WI38 (cell line): ENCODE measurements around the gene PEF1.

Experiments
- H3K4me3 ChIP-seq: 2 replicates; pipeline ENCODE4 v1.5.1; 2011; ENCODE audit warnings: low read depth, mild to moderate bottlenecking, control low read depth, low read length
- CTCF ChIP-seq: IDR thresholded peaks from 2 replicates; pipeline ENCODE4 v1.5.1; 2012; ENCODE audit warnings: low read depth, mild to moderate bottlenecking, control low read depth, low read length

Gene PEF1

GRCh38 chr1:31624309-31624708 lies 20.4 kb downstream of the PEF1 start:
- no peak for TF ChIP-seq CTCF
- no peak overlapping the region for H3K4me3 ChIP-seq

GRCh38 chr1:31623365-31623764 lies 21.3 kb downstream of the PEF1 start:
- H3K4me3 ChIP-seq, result no peak overlapping the region
- TF ChIP-seq CTCF, result no peak

GRCh38 chr1:31621847-31622730 lies 22.6 kb downstream of the PEF1 start:
- TF ChIP-seq CTCF, result no peak
- no peak overlapping the region for H3K4me3 ChIP-seq

GRCh38 chr1:31621498-31621820 lies 23.2 kb downstream of the PEF1 start:
- no peak for TF ChIP-seq CTCF
- H3K4me3 ChIP-seq, result no peak overlapping the region

- no peak for TF ChIP-seq CTCF
- H3K4me3 ChIP-seq, result no peak overlapping the region
Measured at GRCh38 chr1:31620631-31621497, 23.8 kb downstream of the PEF1 start.

GRCh38 chr1:31618916-31619846 lies 25.5 kb downstream of the PEF1 start:
- H3K4me3 ChIP-seq, result no peak overlapping the region
- no peak for TF ChIP-seq CTCF
